Trophoblast cell (in vitro differentiated cells and primary cell): ENCODE data around the gene CHCHD6.

Experiments
- DNase-seq, 2 donors: peaks; one replicate each; pipeline ENCODE4 v3.0.0-alpha.2; 2016
- H2AFZ ChIP-seq: 2 replicates; pipeline ENCODE4 v1.6.1; 2013; ENCODE audit warnings: low read length, moderate library complexity, mild to moderate bottlenecking; ENCODE audit not compliant: insufficient read depth, poor library complexity
- H2AK5ac ChIP-seq: 2 replicates; pipeline ENCODE4 v1.6.1; 2013; ENCODE audit warnings: mild to moderate bottlenecking, low read length
- H2BK120ac ChIP-seq: 2 replicates; pipeline ENCODE4 v1.6.1; 2013; ENCODE audit warnings: low read length, mild to moderate bottlenecking, moderate library complexity; ENCODE audit not compliant: insufficient read depth, poor library complexity
- H2BK12ac ChIP-seq: 2 replicates; pipeline ENCODE4 v1.6.1; 2013; ENCODE audit warnings: mild to moderate bottlenecking, low read length, moderate library complexity
- H2BK5ac ChIP-seq: 2 replicates; pipeline ENCODE4 v1.6.1; 2013; ENCODE audit warnings: low read length, low read depth, moderate library complexity, mild to moderate bottlenecking; ENCODE audit not compliant: poor library complexity
- H3K14ac ChIP-seq: 2 replicates; pipeline ENCODE4 v1.6.1; 2013; ENCODE audit warnings: mild to moderate bottlenecking, low read length
- H3K18ac ChIP-seq: 2 replicates; pipeline ENCODE4 v1.6.1; 2013; ENCODE audit warnings: mild to moderate bottlenecking, low read length
- H3K23ac ChIP-seq: 2 replicates; pipeline ENCODE4 v1.6.1; 2013; ENCODE audit warnings: low read length
- H3K27ac ChIP-seq: 2 replicates; pipeline ENCODE4 v1.5.1; 2013; ENCODE audit warnings: low read depth, mild to moderate bottlenecking, inconsistent platforms, low read length, moderate library complexity
- H3K27me3 ChIP-seq: 2 replicates; pipeline ENCODE4 v1.6.1; 2013; ENCODE audit warnings: inconsistent platforms, mild to moderate bottlenecking, low read length, moderate library complexity; ENCODE audit not compliant: insufficient read depth
- H3K36me3 ChIP-seq, 2 experiments: 1 replicate in 1 of 2; 2 replicates in 1 of 2; pipeline ENCODE4 v1.6.1; 2013; ENCODE audit warnings: low read length in 2 of 2, mild to moderate bottlenecking in 2 of 2, moderate library complexity in 1 of 2; ENCODE audit not compliant: insufficient read depth in 2 of 2, control insufficient read depth in 1 of 2
- H3K4ac ChIP-seq: 2 replicates; pipeline ENCODE4 v1.6.1; 2013; ENCODE audit warnings: low read depth, mild to moderate bottlenecking, low read length, moderate library complexity
- H3K4me1 ChIP-seq, 2 experiments: 1 replicate in 1 of 2; 2 replicates in 1 of 2; pipeline ENCODE4 v1.6.1; 2013; ENCODE audit warnings: low read length in 2 of 2, mild to moderate bottlenecking in 2 of 2, moderate library complexity in 1 of 2; ENCODE audit not compliant: insufficient read depth in 2 of 2, control insufficient read depth in 1 of 2
- H3K4me2 ChIP-seq: 2 replicates; pipeline ENCODE4 v1.6.1; 2013; ENCODE audit warnings: inconsistent platforms, mild to moderate bottlenecking, low read length, moderate library complexity
- H3K4me3 ChIP-seq: 2 replicates; pipeline ENCODE4 v1.5.1; 2013; ENCODE audit warnings: mild to moderate bottlenecking, low read depth, low read length, inconsistent platforms
- H3K79me1 ChIP-seq: one replicate; pipeline ENCODE4 v1.6.1; 2013; ENCODE audit warnings: low read length
- H3K79me2 ChIP-seq: 2 replicates; pipeline ENCODE4 v1.6.1; 2013; ENCODE audit warnings: low read length, mild to moderate bottlenecking; ENCODE audit not compliant: control insufficient read depth, insufficient read depth, poor library complexity
- H3K9ac ChIP-seq: 2 replicates; pipeline ENCODE4 v1.6.1; 2013; ENCODE audit warnings: mild to moderate bottlenecking, low read length
- H3K9me3 ChIP-seq: 2 replicates; pipeline ENCODE4 v1.6.1; 2013; ENCODE audit warnings: low read depth, mild to moderate bottlenecking, control low read depth, inconsistent platforms, low read length; ENCODE audit not compliant: insufficient read depth
- H4K12ac ChIP-seq: 2 replicates; pipeline ENCODE4 v1.6.1; 2013; ENCODE audit warnings: low read depth, mild to moderate bottlenecking, low read length, moderate library complexity
- H4K8ac ChIP-seq: 2 replicates; pipeline ENCODE4 v1.6.1; 2013; ENCODE audit warnings: low read depth, mild to moderate bottlenecking, low read length, moderate library complexity
- H4K91ac ChIP-seq: one replicate; pipeline ENCODE4 v1.6.1; 2013; ENCODE audit warnings: low read depth, mild to moderate bottlenecking, low read length, moderate library complexity
- WGBS: extraction: QIAGEN DNeasy Blood & Tissue Kit; methylation state at CpG from one replicate; pipeline ENCODE4 v1.1.7; 2013; ENCODE audit warnings: missing lambda C conversion rate; ENCODE audit not compliant: insufficient read length, insufficient coverage; ENCODE audit errors: extremely low coverage; 5-methylcytosine and 5-hydroxymethylcytosine counted together

CHCHD6 gene

DNA sequence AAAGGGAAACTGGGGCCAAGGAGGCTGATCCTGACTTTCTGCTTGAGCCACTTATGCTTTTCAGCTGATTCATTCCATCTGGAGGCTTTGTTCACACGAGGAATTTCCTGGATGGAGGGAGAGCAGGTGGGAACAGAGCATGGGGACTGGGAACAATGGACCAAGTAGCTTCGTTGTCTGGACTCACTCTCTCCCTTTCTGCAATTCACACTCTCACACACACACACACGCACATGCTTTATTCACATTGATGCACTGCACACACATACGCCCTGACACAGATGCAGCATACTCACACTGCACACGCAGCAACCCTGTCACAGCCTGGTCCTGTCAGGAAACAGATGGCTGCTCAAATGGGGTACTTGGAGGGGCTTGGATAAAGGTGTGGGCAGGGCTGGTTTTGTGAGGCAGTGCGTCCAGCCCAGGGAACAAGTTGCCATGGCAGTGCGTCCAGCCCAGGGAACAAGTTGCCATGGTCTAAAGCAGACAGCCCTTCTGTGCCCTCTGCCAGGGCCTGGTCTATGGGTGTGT lies 19.8 kb upstream of the CHCHD6 start:
- DNase-seq, result no peak
- H3K36me3 ChIP-seq, result no peaks in the 10 kb centered on the region
- no CpG with 5 or more reads among the region's 7 CpGs for WGBS
- no peaks in the 10 kb centered on the region for H3K79me1 ChIP-seq
- no peak overlapping the region for H4K8ac ChIP-seq
- no peak overlapping the region for H3K14ac ChIP-seq
- no peaks in the 10 kb centered on the region for H3K9me3 ChIP-seq
- H3K79me2 ChIP-seq, result no peaks in the 10 kb centered on the region
- H3K4me3 ChIP-seq, result no peak overlapping the region
- H2BK5ac ChIP-seq, result no peak overlapping the region
- no peak overlapping the region for H3K4ac ChIP-seq
- H3K4me1 ChIP-seq, result peaks cover 3 to 4% of the 10 kb centered on the region in 2 experiments
- H2BK120ac ChIP-seq, result no peak overlapping the region
- no peak overlapping the region for H4K91ac ChIP-seq
- H3K27ac ChIP-seq, result no peak overlapping the region
- H3K23ac ChIP-seq, result no peak overlapping the region
- no peak overlapping the region for H2AK5ac ChIP-seq
- H2BK12ac ChIP-seq, result no peak overlapping the region
- H4K12ac ChIP-seq, result no peak overlapping the region
- no peak overlapping the region for H3K9ac ChIP-seq
- no peaks in the 10 kb centered on the region for H3K27me3 ChIP-seq
- no peak overlapping the region for H3K4me2 ChIP-seq
- H2AFZ ChIP-seq, result no peak overlapping the region
- no peak overlapping the region for H3K18ac ChIP-seq

DNA sequence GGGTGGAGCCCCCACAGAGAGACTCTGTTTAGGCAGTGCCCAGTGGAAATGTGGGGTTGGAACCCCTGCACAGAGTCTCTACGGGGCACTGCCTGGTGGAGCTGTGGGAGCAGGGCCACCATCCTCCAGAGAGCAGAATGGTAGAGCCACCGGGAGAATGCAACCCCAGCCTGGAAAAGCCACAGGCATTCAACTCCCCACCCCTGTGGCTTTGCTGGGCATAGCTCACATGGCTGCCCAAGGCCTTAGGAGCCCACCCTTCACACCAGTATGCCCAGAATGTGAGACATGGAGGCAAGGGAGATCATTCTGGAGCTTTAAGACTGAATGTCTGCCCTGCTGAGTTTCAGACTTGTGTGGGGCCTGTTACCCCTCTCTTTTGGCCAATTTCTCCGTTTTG lies 19.0 kb upstream of the CHCHD6 start:
- no peak overlapping the region for H4K12ac ChIP-seq
- H3K4ac ChIP-seq, result no peak overlapping the region
- no peak overlapping the region for H4K8ac ChIP-seq
- no peaks in the 10 kb centered on the region for H3K79me2 ChIP-seq
- WGBS, result no CpG with 5 or more reads among the region's 3 CpGs
- H3K23ac ChIP-seq, result no peak overlapping the region
- H3K4me1 ChIP-seq, result peaks cover 3 to 4% of the 10 kb centered on the region in 2 experiments
- no peak for DNase-seq
- no peak overlapping the region for H2BK5ac ChIP-seq
- H2AK5ac ChIP-seq, result no peak overlapping the region
- H3K9me3 ChIP-seq, result no peaks in the 10 kb centered on the region
- H3K27ac ChIP-seq, result no peak overlapping the region
- no peak overlapping the region for H2BK12ac ChIP-seq
- no peak overlapping the region for H3K14ac ChIP-seq
- H3K9ac ChIP-seq, result no peak overlapping the region
- H3K4me3 ChIP-seq, result no peak overlapping the region
- no peak overlapping the region for H2BK120ac ChIP-seq
- no peak overlapping the region for H3K18ac ChIP-seq
- no peak overlapping the region for H2AFZ ChIP-seq
- H3K27me3 ChIP-seq, result no peaks in the 10 kb centered on the region
- H3K4me2 ChIP-seq, result no peak overlapping the region
- H3K36me3 ChIP-seq, result no peaks in the 10 kb centered on the region
- H4K91ac ChIP-seq, result no peak overlapping the region
- no peaks in the 10 kb centered on the region for H3K79me1 ChIP-seq

DNA sequence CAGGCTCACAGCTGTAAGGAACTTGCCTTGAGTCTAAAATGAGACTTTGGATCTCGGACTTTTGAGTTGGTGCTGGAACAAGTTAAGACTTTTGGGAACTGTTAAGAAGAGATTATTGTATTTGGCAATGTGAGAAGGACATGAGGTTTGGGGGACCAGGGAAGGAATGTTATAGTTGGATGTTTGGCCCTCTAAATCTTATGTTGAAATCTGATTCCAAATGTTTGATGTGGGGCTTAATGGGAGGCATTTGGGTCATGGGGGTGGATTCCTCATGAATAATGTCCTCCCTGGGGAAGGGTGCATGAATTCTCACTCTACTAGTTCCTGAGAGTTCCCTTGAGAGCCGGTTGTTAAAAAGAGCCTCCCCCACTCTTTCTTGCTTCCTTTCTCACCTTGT lies 18.5 kb upstream of the CHCHD6 start:
- Histone ChIP-seq H3K9ac (no peak overlapping the region), H4K91ac (no peak overlapping the region), H4K12ac (no peak overlapping the region), H2BK5ac (no peak overlapping the region), H3K4me2 (no peak overlapping the region), H3K14ac (no peak overlapping the region), H3K4me1 (peaks cover 3 to 4% of the 10 kb centered on the region in 2 experiments), H3K18ac (no peak overlapping the region), H2BK12ac (no peak overlapping the region), H3K27me3 (no peaks in the 10 kb centered on the region), H3K27ac (no peak overlapping the region), H3K79me2 (no peaks in the 10 kb centered on the region), H3K36me3 (no peaks in the 10 kb centered on the region), H3K4ac (no peak overlapping the region), H2BK120ac (no peak overlapping the region), H3K9me3 (no peaks in the 10 kb centered on the region), H3K4me3 (no peak overlapping the region), H3K23ac (no peak overlapping the region), H3K79me1 (no peaks in the 10 kb centered on the region), H2AFZ (no peak overlapping the region), H2AK5ac (no peak overlapping the region), H4K8ac (no peak overlapping the region)
- no CpG with 5 or more reads among the region's 2 CpGs for WGBS
- DNase-seq, result no peak

DNA sequence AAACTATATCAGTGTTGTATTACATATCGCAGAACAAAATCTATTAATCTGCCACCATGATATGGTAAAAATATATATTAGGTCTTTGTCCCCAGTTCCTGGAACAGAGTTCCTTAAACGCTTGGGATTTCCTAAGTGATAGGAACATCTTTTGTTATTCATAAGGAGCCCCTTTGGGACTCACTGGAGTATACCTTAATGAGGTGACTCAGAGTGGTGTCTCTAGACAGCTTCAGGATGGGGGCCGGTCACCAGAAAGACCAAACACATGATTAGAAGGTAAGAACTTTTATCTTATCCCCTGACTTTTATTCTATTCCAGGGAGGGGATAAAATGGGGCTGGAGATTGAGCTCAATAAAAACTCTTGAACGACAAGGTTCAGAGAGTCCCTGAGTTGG lies 12.3 kb upstream of the CHCHD6 start:
- Histone ChIP-seq H3K4ac (no peak overlapping the region), H2BK12ac (no peak overlapping the region), H2AFZ (no peak overlapping the region), H3K18ac (no peak overlapping the region), H3K9ac (no peak overlapping the region), H3K4me1 (no peaks in the 10 kb centered on the region), H4K12ac (no peak overlapping the region), H4K91ac (no peak overlapping the region), H3K27me3 (no peaks in the 10 kb centered on the region), H3K4me2 (no peak overlapping the region), H3K79me1 (no peaks in the 10 kb centered on the region), H3K23ac (no peak overlapping the region), H2BK120ac (no peak overlapping the region), H3K14ac (no peak overlapping the region), H2AK5ac (no peak overlapping the region), H3K79me2 (no peaks in the 10 kb centered on the region), H3K27ac (no peak overlapping the region), H2BK5ac (no peak overlapping the region), H3K9me3 (no peaks in the 10 kb centered on the region), H4K8ac (no peak overlapping the region), H3K36me3 (no peaks in the 10 kb centered on the region), H3K4me3 (no peak overlapping the region)
- DNase-seq, result no peak
- WGBS, result no CpG with 5 or more reads among the region's 4 CpGs
